NCI-H2107 (cell line): ENCODE results near the gene IFIT2.
"Not testable (repeated sequence)": the region's sequence is repeated elsewhere in the genome, so short reads cannot be mapped to it uniquely, and the experiment has no call there.

ENCODE experiments used
- DNase-seq: peaks from one replicate; lab custom pipeline; 2025; lab: John Stamatoyannopoulos, UW

Gene IFIT2

DNA sequence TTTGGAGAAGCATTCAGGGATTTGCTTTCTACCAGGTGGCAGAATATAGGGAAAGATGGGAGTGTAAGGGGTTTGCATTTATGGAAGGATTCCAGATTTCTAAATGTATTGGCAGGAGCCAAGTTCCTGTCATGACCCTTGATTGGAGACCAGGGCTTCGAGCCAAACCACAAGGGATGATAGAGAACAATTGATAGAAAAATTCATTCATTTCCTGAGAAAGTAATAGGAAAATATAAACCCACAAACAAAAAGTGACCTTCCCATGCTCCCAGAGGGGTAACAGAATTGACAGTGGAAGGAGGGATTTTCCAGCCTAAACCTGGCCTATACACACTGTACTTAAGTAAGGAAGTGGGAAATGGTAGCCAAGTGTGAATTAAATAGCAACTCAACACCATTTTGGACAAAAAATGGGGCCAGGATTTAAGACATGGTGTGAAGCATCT is 22.4 kb upstream of the IFIT2 start:
- no peak for DNase-seq

DNA sequence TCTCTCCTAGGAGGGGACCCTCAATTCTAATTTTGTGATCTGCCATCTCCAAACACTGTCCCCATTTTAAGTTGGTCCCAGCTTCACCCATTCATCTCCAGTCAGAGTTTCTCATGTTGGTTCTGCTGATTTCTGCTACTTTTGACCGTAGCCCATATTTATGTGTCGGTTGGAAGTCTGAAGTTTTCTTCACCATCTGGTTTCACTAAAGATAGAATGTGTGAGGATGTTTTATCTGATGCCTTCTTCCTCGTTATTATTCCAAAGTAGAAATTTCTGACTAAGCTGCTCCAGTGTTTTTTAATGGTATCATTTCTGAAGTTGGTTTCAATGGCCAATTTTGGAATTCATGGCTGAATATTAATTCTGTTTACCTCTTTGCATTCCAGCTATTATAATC is 21.3 kb upstream of the IFIT2 start:
- DNase-seq = no peak

DNA sequence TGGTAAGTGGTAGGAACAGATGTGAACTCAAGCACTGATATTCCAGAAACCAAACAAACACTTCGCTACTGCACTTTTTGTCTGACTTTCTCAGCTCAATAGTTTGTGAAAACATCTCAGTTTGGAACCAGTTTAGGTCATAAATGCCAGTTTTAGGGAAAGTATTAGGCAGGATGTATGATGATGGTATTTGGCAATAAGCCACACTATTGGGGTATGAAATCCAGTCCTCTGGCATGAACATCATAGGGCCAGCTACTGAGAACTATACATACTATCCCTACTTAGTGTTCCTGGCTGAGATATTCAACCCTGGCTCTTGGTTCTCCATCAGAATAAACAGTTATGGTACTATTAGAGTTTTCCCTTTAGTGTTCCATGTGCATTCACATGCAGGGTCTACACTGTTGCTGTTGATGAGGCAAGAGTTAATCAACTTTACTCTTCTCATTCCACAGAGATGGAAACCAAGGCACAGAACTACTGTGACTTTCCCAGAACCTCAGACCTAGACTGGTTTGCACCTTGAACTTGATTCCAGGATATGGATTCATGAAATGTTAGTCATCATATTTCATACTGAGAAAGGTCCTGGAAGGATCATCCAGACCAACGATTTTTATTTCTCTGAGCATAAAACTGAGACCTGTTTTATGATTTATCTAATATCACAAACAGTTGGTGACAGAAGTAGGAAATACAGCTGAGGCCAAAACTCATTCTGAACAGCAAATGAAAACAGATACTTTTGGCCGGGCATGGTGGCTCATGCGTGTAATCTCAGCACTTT is 20.0 kb upstream of the IFIT2 start:
- DNase-seq = no peak

DNA sequence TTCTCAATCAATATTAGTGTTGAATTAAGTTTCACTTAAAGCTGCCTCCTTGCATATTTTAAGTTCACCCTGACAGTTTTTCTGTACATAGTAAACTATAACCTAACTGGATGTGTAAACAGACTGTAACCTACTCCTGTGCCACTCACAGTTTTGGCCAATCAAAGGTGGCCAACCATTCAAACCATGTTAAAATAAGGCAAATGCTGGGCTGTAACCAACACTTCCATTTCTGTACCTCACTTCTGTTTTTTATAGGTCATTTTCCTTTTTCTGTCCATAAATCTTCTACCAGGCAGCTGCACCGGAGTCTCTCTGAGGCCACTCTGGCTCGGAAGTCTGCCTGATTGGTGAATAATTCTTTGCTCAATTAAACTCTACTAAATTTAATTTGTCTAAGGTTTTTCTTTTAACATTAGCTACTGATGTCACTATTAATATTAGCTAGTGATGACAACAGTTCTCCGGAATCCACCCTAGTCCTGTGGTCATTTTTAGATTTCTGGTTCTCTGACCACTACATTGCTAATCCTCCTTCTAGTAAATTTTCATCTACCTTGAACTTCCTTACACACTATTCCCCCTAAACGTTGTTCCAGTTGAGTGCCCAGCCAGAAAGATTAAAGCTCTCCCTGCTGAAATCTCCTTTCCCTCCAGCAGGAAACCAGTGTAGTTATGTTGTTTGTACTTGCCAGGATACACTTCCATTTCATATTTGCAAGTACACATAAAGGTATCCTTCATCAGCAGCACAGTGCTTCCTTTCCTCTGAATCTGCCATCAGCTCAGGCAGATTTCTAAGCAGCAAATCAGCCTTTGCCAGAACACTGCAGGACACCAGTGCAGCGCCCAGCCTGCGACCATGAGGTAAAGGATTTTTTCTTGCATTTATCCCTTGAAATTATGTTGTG is 18.6 kb upstream of the IFIT2 start:
- DNase-seq = no peak

DNA sequence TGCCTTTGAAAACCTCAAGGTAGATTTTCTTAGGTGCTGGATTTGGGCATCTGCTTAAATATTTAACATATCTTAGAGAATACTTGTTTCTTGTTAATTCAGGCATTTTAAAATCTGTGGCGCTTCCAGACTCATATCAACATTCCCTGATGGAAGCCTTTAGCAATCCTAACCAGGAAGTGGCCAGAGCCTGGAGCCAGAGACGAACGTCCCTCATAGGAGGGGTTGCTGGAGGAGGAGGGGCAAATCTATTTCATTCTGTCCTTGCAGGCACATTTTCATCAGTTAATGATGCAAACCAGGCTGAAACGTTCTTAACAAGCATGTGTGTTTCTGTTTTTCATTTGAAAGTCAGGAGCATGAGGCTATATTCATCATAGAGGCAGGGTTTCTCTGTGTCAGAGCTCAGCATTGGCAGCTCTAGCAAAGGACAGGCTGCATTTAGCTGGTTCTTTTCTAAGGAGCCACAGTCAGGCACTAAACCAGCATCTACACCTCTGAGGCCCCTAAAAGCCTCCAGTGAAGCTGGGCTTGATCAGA is 17.8 kb upstream of the IFIT2 start:
- DNase-seq = no peak

DNA sequence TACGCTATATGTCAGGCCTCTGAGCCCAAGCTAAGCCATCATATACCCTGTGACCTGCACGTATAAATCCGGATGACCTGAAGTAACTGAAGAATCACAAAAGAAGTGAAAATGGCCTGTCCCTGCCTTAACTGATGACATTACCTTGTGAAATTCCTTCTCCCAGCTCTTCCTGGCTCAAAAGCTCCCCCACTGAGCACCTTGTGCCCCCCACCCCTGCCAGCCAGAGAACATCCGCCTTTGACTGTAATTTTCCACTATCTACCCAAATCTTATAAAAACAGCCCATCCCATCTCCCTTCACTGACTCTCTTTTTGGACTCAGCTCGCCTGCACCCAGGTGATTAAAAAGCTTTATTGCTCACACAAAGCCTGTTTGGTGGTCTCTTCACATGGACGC is 17.1 kb upstream of the IFIT2 start:
- DNase-seq = not testable (repeated sequence)

DNA sequence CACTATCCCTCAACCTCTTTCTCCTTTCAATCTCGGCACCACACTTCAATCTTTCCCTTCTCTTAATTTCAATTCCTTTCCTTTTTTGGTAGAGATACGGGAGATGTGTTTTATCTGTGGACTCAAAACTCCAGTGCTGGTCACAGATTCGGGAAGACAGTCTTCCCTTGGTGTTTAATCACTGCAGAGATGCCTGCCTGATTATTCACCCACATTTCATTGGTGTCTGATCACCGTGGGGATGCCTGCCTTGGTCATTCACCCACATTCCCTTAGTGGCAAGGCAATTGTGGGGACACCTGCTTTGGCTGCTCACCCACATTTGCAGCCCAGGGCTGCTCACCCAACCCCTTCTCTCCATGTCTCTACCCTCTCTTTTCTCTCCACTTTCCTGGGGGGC is 16.5 kb upstream of the IFIT2 start:
- not testable (repeated sequence) for DNase-seq

DNA sequence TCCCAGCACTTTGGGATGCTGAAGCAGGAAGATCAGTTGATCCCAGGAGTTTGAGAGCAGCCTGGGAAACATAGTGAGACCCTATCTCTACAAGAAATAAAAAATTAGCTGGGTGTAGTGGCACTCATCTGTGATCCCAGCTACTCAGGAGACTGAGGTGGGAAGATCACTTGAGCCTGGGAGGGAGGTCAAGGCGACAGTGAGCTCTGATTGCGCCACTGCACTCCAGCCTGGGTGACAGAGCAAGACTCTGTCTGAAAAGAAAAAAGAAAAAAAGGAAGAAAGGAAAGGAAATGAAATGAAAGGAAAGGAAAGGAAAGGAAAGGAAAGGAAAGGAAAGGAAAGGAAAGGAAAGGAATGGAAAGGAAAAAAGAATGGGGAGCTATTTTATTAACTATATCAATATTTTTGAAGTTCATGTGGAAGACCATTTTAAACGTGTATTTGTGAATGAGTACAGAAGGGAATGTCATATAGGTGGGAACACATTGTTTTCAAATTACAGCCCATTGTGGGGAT is 7.1 kb upstream of the IFIT2 start:
- DNase-seq = no peak

DNA sequence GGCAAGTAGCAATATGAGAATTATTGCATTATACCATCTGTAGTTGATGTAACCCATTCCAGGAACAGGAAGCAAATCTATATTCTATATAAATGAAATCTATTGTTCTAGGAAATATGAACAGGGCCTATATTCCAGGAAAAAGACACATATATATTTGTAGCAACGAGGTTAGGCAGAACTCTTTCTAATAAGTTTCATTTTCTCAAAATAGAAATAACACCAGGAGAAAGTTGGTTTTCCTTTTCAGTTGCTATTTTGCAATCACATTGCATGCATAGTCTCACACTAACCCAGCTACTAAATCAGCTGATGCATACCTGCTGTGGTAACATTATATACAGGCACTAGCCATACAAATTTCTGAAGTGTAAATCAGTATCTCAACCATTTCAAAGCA is 6.2 kb upstream of the IFIT2 start:
- DNase-seq = no peak

DNA sequence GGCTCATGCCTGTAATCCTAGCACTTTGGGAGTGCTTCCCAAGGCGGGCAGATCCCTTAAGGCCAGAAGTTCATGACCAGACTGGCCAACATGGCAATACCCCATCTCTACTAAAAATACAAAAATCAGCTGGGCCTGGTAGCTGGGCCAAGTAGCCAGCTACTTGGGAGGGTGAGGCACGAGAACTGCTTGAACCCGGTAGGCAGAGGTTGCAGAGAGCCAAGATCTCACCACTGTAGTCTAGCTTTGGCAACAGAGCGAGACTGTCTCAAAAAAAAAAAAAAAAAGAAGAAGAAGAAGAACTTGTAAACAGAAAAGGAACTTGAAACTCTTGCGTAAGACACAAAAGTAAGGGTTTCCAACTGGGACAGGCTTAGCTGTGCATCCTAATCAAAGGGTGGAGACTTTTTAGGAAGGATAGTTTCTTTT is 5.6 kb upstream of the IFIT2 start:
- DNase-seq = no peak

DNA sequence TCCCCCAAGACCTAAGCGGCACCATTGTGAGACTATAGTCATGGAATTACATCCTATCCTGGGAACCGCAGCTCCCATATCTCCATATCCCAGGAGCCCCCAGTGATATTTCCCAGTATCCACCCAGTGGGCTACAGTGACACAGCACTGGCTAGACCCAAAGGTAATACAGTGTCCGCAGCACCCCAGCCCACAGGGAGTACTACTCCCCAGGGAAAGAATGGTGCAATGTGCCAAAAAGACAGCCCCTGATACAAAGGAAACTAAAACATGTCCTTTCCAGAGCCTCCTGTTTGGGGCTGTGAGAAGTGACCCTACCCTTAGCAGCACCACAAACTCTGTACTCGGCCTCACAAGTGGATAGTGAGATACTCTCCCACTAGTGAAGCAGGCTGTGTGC is 4.5 kb upstream of the IFIT2 start:
- DNase-seq = no peak

DNA sequence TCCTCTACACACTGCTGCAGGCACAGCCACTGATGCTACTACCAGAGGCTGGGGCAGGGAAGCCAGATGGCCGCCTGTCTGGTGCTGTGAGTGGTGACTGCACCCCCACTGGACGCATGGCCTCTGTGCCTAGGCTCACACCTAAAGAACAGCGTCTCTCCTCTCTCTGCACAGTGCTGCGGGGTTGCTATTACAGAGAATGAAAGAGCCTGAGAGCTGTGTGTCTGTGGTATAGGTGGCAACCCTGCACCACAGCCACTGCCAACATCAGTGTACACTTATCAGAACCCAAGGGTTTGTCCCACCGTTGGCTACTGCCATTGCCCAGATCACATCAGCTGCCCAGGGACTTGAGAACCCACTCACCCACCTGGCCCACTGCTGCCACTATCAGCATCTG is 4.1 kb upstream of the IFIT2 start:
- no peak for DNase-seq

DNA sequence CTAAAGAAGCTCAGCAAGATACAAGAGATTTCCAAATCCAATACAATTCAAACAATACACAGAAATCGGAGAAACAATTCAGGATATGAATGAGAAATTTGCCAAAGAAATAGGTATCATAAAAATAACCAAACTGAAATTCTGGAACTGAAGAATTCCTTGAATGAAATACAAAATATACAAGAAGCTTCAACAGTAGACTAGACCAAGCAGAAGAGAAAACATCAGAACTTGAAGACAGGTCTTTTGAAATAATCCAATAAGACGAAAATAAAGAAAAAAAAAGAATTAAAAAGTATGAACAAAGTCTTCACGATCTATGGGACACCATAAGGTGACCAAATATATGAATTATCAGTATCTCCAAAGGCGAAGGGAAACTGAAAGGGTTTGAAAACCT is 2.8 kb upstream of the IFIT2 start:
- no peak for DNase-seq

DNA sequence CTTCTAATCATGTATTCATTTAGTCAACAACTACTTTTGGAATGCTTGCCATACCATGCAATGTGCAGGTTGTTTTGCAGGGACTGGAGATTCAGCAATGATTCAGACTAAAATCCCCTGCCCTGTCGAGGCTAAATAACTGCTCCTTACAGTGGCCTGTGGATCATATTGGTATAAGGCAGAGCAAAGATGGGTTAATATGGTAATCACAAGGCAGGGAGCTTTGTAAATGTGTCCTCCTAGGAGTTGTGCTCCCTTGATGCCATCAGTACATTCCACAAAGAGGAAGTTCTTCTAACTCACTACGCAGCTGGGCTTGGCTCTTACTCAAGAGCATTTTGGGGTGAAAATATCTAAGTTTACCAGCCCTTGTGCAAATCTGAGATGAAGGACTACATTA is 614 bp upstream of the IFIT2 start:
- DNase-seq = no peak

DNA sequence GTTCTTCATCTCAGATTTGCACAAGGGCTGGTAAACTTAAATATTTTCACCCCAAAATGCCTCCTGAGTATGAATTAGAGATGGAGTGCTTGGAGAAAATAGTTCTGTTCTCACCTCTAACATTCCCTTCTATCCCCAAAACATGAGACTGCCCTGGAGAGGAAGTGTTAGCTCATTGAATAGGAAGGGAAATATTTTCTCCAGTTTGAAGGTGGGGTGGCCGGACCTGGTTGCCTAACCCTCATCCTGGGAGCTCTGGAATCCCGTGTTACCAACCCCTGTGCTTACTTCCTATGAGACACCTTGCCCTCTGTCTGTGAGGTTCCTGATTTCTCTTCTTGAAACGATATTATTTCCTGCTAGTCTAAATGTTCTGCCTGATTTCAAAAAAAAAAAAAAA is 779 bp downstream of the IFIT2 start:
- DNase-seq = no peak

DNA sequence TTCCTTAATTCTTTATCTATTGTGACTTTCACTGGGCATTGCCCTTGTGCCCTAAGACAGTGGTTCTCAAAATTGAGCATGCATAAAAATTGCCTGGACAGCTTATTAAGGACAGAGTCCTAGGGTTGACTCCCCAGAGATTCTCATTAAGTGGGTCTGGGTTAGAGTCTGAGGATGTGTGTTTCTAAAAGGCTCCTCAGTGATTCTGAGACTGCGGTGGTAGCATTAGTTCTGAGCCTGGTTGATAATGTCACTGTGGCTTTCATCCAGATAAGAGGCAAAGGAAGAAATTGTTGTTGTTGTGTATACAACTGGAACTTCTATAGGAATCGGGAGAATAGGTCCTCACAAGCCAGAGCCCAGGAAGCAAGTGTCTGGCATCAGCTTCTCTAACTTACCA is 1.3 kb downstream of the IFIT2 start:
- DNase-seq = no peak

DNA sequence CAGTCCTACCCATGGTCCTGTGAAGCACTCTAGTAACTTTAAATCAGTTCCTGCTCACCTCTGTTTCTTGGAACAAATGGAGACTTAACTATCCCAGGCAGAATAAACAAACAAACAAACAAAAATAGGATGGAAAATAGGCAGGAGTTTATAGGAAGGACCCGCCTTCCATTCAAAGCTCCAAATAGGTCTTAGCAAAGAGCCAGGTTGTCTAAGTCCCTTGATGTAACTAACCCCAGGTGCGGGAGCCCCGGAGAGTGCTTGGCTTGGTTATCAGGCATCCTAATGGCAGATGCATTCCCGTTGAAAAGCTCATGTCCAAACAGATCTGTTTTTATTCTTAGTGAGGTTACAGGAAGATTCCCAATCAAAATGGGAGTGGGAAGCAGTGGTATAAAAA is 2.2 kb downstream of the IFIT2 start:
- no peak for DNase-seq

DNA sequence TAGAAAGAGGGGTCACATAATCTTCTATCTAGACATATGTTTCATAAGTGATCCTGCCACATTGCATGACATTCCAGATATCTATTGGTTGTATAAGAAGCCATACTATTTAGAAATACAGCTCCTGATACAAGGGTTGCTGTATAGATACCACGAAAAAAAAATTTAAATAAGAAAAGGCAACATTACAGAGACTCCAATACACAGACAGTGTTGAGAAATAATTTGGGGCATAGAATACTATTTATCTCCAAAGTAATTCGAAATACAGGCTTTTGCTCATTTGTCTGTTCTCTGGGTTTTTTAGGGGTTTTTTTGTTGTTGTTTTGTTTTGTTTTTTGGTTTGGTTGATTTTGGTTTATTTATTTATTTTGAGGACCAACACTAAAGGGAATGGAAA is 2.6 kb downstream of the IFIT2 start:
- DNase-seq = no peak

DNA sequence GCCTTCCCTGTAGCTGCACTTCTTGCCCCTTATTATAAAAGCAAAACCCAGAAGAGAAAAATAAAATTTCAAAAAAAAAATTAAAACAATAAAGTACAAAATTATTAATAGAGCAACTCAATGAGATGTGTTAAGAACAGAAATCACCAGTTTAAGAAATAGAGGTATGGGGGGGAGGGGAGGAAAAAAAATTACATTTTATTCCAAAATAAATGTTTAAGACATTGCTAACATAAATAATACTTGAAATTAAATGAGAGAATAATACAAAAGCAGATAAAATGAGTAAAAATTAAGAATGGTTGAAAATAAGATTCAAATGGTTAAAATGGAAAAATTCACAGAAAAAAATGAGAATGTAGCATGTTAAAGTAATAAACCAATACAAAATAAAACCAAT is 3.1 kb downstream of the IFIT2 start:
- DNase-seq = no peak

DNA sequence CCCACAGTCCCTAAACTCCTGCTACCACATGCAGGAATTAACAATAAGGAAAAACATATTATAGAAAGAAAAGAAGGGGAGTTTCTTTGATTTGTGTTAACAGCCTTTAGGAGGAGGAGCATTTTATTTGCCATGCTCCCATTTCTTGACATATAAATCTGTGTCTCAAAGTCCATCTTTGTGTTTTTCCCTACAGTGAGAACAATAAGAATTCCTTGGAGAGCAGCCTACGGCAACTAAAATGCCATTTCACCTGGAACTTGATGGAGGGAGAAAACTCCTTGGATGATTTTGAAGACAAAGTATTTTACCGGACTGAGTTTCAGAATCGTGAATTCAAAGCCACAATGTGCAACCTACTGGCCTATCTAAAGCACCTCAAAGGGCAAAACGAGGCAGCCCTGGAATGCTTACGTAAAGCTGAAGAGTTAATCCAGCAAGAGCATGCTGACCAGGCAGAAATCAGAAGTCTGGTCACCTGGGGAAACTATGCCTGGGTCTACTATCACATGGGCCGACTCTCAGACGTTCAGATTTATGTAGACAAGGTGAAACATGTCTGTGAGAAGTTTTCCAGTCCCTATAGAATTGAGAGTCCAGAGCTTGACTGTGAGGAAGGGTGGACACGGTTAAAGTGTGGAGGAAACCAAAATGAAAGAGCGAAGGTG is 4.1 kb downstream of the IFIT2 start:
- no peak for DNase-seq

DNA sequence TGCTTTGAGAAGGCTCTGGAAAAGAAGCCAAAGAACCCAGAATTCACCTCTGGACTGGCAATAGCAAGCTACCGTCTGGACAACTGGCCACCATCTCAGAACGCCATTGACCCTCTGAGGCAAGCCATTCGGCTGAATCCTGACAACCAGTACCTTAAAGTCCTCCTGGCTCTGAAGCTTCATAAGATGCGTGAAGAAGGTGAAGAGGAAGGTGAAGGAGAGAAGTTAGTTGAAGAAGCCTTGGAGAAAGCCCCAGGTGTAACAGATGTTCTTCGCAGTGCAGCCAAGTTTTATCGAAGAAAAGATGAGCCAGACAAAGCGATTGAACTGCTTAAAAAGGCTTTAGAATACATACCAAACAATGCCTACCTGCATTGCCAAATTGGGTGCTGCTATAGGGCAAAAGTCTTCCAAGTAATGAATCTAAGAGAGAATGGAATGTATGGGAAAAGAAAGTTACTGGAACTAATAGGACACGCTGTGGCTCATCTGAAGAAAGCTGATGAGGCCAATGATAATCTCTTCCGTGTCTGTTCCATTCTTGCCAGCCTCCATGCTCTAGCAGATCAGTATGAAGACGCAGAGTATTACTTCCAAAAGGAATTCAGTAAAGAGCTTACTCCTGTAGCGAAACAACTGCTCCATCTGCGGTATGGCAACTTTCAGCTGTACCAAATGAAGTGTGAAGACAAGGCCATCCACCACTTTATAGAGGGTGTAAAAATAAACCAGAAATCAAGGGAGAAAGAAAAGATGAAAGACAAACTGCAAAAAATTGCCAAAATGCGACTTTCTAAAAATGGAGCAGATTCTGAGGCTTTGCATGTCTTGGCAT is 4.8 kb downstream of the IFIT2 start:
- DNase-seq = no peak

DNA sequence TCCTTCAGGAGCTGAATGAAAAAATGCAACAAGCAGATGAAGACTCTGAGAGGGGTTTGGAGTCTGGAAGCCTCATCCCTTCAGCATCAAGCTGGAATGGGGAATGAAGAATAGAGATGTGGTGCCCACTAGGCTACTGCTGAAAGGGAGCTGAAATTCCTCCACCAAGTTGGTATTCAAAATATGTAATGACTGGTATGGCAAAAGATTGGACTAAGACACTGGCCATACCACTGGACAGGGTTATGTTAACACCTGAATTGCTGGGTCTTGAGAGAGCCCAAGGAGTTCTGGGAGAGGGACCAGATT is 5.4 kb downstream of the IFIT2 start:
- no peak for DNase-seq
